Breast epithelium (tissue), 4 donors: ENCODE results near the gene CSE1L. TPM values are rescaled to one million over a fixed set of nuclear protein-coding genes. Genes with fewer than 3 reads are reported as not detected.
"Not testable (repeated sequence)": the region's sequence is repeated elsewhere in the genome, so short reads cannot be mapped to it uniquely, and the experiment has no call there.

Experiments used
- DNase-seq, 2 donors: peaks; one replicate each; pipeline ENCODE4 v3.0.0-alpha.2; 2019; ENCODE audit warnings: low spot score in 2 of 2
- H3K27ac ChIP-seq, 2 donors: fragments of 200-600 bp; sonication (generic) in 1 of 2; one replicate each; pipeline ENCODE4 v1.5.1; 2016 to 2019; ENCODE audit warnings: mild to moderate bottlenecking in 1 of 2
- H3K27me3 ChIP-seq, 2 donors: fragments of 200-600 bp; sonication (generic) in 1 of 2; one replicate each; pipeline versions ENCODE4 v1.5.1 to v1.6.0; 2017 to 2019; ENCODE audit warnings: control low read depth in 1 of 2, mild to moderate bottlenecking in 1 of 2
- H3K36me3 ChIP-seq: fragments of 200-600 bp; one replicate; pipeline ENCODE4 v1.5.1; 2019
- H3K4me1 ChIP-seq, 2 donors: fragments of 200-600 bp; sonication (generic); one replicate each; pipeline ENCODE4 v1.5.1; 2016 to 2019; ENCODE audit warnings: control low read depth in 1 of 2
- H3K4me3 ChIP-seq, 3 donors: fragments of 200-600 bp; sonication (generic); 1 replicate in 2 of 3; 2 replicates in 1 of 3; pipeline ENCODE4 v1.5.1; 2016 to 2019; ENCODE audit warnings: mild to moderate bottlenecking in 3 of 3, moderate library complexity in 2 of 3
- H3K9me3 ChIP-seq, 2 donors: fragments of 200-600 bp; sonication (generic) in 1 of 2; one replicate each; pipeline ENCODE4 v1.5.1; 2016 to 2019; ENCODE audit warnings: control low read depth in 1 of 2
- POLR2A ChIP-seq: fragments of 450-650 bp; IDR thresholded peaks from one replicate; pipeline ENCODE4 v1.6.1; 2016; ENCODE audit warnings: antibody characterized with exemption, mild to moderate bottlenecking, moderate library complexity
- POLR2AphosphoS5 ChIP-seq, 3 donors: sonication (generic); formaldehyde crosslinking; IDR thresholded peaks; one replicate each; pipeline ENCODE4 v1.6.1; 2017; ENCODE audit warnings: antibody characterized with exemption in 3 of 3
- intact Hi-C: fragments of 100-400 bp; cut with DNase I; formaldehyde crosslinking; loops from one replicate; pipeline ENCODE4 v1.15.1; 2023; ENCODE audit warnings: low total_unique reads
- total RNA-seq, 3 donors: library from RNA; depleted of rRNA; stranded (reverse); fragments of >200 nt; gene quantifications; one replicate each; pipeline ENCODE4 v1.1.0, GENCODE V29; 2016
- TF ChIP-seq, protein P1 (sequence below), 3 donors: fragments of 450-650 bp; IDR thresholded peaks; one replicate each; pipeline ENCODE4 v1.5.1; 2016 to 2017; ENCODE audit warnings: antibody characterized with exemption in 3 of 3, mild to moderate bottlenecking in 3 of 3, moderate library complexity in 3 of 3

Gene CSE1L
- total RNA-seq, 3 donors from 2014 or later, result 33.3 to 61.6 (median 48.5) TPM

DNA sequence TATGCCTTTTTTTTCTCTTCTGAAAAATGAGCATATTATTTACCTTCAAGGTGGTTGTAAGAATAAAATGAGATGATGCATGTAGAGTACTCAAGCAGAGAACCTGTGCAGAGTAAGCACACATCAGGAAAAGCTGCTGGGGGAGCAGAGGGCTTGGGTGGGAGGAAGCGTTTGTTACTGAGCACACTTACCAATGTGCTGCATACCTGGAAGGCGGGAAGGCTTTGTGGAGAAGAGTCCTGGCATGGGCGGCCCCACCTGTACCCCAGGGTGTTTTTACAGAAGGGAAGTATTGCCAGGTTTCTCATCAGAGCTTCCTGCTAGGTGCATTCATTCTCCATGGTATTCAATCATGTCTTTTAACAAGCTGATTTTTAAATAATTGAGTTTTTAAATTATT is 52.9 kb downstream of the CSE1L start:
- H3K27ac ChIP-seq, result no peak overlapping the region

GRCh38 chr20:49100292-49100691 is 54.2 kb downstream of the CSE1L start:
- H3K27me3 ChIP-seq, H3K4me3 ChIP-seq, H3K36me3 ChIP-seq, H3K4me1 ChIP-seq, H3K27ac ChIP-seq, intact Hi-C loops, H3K9me3 ChIP-seq, DNase-seq: not testable (repeated sequence)

More for the DNA sequence above, 52.9 kb downstream of the CSE1L start:
- Histone ChIP-seq H3K4me3 (no peak overlapping the region), H3K9me3 (no peaks in the 10 kb centered on the region), H3K36me3 (peaks cover 9% of the 10 kb centered on the region), H3K4me1 (no peaks in the 10 kb centered on the region), H3K27me3 (no peaks in the 10 kb centered on the region)
- no peak for DNase-seq
- intact Hi-C loops, result no loop called here
- TF ChIP-seq, protein P1, sequence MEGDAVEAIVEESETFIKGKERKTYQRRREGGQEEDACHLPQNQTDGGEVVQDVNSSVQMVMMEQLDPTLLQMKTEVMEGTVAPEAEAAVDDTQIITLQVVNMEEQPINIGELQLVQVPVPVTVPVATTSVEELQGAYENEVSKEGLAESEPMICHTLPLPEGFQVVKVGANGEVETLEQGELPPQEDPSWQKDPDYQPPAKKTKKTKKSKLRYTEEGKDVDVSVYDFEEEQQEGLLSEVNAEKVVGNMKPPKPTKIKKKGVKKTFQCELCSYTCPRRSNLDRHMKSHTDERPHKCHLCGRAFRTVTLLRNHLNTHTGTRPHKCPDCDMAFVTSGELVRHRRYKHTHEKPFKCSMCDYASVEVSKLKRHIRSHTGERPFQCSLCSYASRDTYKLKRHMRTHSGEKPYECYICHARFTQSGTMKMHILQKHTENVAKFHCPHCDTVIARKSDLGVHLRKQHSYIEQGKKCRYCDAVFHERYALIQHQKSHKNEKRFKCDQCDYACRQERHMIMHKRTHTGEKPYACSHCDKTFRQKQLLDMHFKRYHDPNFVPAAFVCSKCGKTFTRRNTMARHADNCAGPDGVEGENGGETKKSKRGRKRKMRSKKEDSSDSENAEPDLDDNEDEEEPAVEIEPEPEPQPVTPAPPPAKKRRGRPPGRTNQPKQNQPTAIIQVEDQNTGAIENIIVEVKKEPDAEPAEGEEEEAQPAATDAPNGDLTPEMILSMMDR (IDR thresholded peaks at IDR 0.05), result no peak
- TF ChIP-seq POLR2AphosphoS5 (IDR thresholded peaks at IDR 0.05) (no peak), POLR2A (no peak)

- no peak overlapping the region for H3K27ac ChIP-seq
- intact Hi-C loops, result no loop called here
Measured at GRCh38 chr20:49100972-49101371, 54.9 kb downstream of the CSE1L start.

DNA sequence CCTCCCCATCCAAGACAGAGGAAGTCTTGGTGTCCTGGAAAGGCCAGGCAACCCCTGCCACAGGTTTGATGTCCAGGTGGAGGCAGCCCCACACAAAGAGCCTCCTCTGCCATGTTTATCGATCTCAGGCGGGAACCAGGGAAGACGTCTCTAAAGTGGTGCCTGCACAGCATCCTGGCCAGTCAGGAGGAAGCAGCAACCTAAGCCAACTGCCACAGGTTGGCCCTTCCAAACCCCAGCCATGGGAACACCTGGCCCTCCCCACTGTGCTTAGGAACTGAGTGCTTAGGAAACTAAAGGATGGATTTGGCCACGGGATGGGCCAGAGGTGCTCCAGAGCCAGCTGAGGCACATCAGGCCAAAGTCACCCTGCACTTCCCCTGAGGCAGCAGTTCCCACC is 56.9 kb downstream of the CSE1L start:
- no peak overlapping the region for H3K4me3 ChIP-seq

More at GRCh38 chr20:49100972-49101371, 54.9 kb downstream of the CSE1L start:
- Histone ChIP-seq H3K4me3 (no peak overlapping the region), H3K9me3 (no peaks in the 10 kb centered on the region), H3K36me3 (peaks cover 9% of the 10 kb centered on the region), H3K4me1 (no peaks in the 10 kb centered on the region), H3K27me3 (no peaks in the 10 kb centered on the region)
- no peak for TF ChIP-seq POLR2AphosphoS5 (IDR thresholded peaks at IDR 0.05)
- no peak for TF ChIP-seq POLR2A
- TF ChIP-seq, protein P1 (IDR thresholded peaks at IDR 0.05), result no peak
- no peak for DNase-seq

DNA sequence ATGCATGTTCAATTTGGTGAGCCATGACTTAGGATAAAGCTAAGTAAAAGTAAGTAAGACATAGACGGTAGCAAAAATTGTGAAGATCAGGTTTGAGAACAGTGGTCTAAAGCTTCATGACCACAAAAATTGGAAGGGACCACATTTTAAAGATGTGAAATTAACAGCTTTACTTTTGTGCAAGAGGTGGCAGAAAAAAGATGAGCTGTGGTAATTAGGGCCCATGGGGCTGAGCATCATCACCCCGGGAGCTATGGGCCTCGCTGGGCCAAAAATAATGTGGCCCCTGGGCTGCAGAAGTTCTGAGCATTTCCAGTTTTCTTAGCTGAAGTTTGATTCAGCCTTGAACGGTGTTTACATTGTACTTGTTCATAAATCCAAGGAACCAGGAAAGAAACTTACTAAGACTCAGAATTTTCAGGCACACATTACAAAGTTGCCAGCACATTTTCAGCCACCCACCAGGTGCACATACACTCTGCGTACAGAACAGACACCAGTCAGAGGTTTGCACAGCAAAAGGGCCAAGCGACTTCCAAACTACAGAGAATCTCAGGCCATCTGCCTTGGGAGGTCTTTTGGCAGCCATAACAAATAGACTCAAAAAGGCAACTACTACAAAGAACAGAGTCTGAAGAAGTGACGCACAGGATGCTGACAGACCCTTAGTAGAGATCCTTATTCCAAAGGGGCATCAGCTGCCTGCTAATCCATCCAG is 57.7 kb downstream of the CSE1L start:
- H3K4me1 ChIP-seq, result no peaks in the 10 kb centered on the region
- H3K4me3 ChIP-seq, result no peak overlapping the region
- intact Hi-C loops, result no loop called here
- H3K9me3 ChIP-seq, result no peaks in the 10 kb centered on the region
- DNase-seq, result no peak
- H3K27me3 ChIP-seq, result no peaks in the 10 kb centered on the region
- H3K36me3 ChIP-seq, result peaks cover 6% of the 10 kb centered on the region
- no peak overlapping the region for H3K27ac ChIP-seq
- TF ChIP-seq, protein P1 (IDR thresholded peaks at IDR 0.05), result no peak
- no peak for TF ChIP-seq POLR2A
- no peak for TF ChIP-seq POLR2AphosphoS5 (IDR thresholded peaks at IDR 0.05)

More for the DNA sequence above, 56.9 kb downstream of the CSE1L start:
- Histone ChIP-seq H3K27ac (no peak overlapping the region), H3K36me3 (peaks cover 6% of the 10 kb centered on the region), H3K27me3 (no peaks in the 10 kb centered on the region), H3K9me3 (no peaks in the 10 kb centered on the region), H3K4me1 (no peaks in the 10 kb centered on the region)
- intact Hi-C loops, result no loop called here
- DNase-seq, result no peak
- TF ChIP-seq POLR2A (no peak), POLR2AphosphoS5 (IDR thresholded peaks at IDR 0.05) (no peak)
- TF ChIP-seq, protein P1 (IDR thresholded peaks at IDR 0.05), result no peak

DNA sequence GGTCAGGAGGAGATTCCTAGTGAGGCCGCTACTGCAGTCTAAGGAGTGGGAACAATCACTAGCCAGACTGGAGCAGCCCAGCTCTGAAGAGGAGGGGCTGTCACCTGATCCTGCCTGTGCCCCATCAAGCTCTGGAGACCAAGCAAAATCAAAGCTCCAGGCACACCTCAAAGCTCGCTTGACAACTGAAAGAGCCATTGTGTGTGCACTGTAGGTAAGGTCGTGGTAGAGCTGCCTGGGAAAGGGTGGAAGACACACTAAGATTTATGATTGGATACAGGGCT is 58.2 kb downstream of the CSE1L start:
- Histone ChIP-seq H3K4me3 (no peak overlapping the region), H3K27ac (no peak overlapping the region), H3K36me3 (peaks cover 6% of the 10 kb centered on the region), H3K4me1 (no peaks in the 10 kb centered on the region), H3K27me3 (no peaks in the 10 kb centered on the region), H3K9me3 (no peaks in the 10 kb centered on the region)
- TF ChIP-seq, protein P1 (IDR thresholded peaks at IDR 0.05), result no peak
- TF ChIP-seq POLR2AphosphoS5 (IDR thresholded peaks at IDR 0.05) (no peak), POLR2A (no peak)
- intact Hi-C loops, result no loop called here
- no peak for DNase-seq

DNA sequence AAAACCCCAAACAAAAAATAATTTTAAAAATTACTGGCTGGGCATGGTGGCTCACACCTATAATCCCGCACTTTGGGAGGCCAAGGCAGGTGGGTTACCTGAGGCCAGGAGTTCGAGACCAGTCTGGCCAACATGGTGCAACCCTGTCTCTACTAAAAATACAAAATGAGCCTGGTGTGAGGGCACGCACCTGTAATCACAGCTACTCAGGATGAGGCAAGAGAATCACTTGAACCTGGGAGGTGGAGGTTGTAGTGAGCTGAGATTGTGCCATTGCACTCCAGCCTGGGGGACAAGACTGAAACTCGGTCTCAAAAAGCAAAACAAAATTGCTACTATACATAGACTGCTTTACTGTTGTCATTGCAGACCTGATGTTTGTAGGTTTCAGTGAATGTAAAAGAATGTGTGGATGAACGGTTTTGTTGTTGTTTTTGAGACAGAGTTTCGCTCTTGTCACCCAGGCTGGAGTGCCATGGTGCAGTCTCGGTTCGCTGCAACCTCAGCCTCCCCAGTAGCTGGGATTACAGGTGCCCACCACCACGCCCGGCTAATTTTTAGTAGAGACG is 59.0 kb downstream of the CSE1L start:
- intact Hi-C loops, H3K27ac ChIP-seq, H3K27me3 ChIP-seq, H3K9me3 ChIP-seq, H3K36me3 ChIP-seq, H3K4me1 ChIP-seq, DNase-seq, H3K4me3 ChIP-seq: not testable (repeated sequence)
